Panc1 (cell line): ENCODE results near the gene TMEM62. TPM values are rescaled to one million over a fixed set of nuclear protein-coding genes. Genes with fewer than 3 reads are reported as not detected.

ENCODE experiments used
- total RNA-seq: library from RNA; stranded (reverse); gene quantifications from one replicate; pipeline ENCODE4 v1.2.1, GENCODE V29; 2021; ENCODE audit not compliant: unreplicated experiment

TMEM62 gene
- total RNA-seq, 1 experiment from 2014 or later = 20.4 TPM

Other genes starting within 250 kb of the TMEM62 start
- 17.2 TPM for gene TTBK2, start 212.8 kb upstream of the TMEM62 start, total RNA-seq
- 23.2 TPM for gene UBR1, start 27.5 kb upstream of the TMEM62 start, total RNA-seq
- 62.5 TPM for gene CCNDBP1, start 51.8 kb downstream of the TMEM62 start, total RNA-seq
- gene EPB42, start 87.4 kb downstream of the TMEM62 start, total RNA-seq = 0.10 TPM
- not detected for gene TGM5, start 133.3 kb downstream of the TMEM62 start, total RNA-seq
- not detected for gene TGM7, start 168.7 kb downstream of the TMEM62 start, total RNA-seq
- 12.1 TPM for gene LCMT2, start 197.0 kb downstream of the TMEM62 start, total RNA-seq
- gene ZSCAN29, start 237.5 kb downstream of the TMEM62 start, total RNA-seq = 32.8 TPM
- gene TUBGCP4, start 237.5 kb downstream of the TMEM62 start, total RNA-seq = 31.9 TPM